ENCODE measurements around the gene MAPKAP1. TPM values are rescaled to one million over a fixed set of nuclear protein-coding genes. Genes with fewer than 3 reads are reported as not detected.

Gene MAPKAP1
- total RNA-seq, 1 donor from 2014 or later, result 49.6 TPM

DNA sequence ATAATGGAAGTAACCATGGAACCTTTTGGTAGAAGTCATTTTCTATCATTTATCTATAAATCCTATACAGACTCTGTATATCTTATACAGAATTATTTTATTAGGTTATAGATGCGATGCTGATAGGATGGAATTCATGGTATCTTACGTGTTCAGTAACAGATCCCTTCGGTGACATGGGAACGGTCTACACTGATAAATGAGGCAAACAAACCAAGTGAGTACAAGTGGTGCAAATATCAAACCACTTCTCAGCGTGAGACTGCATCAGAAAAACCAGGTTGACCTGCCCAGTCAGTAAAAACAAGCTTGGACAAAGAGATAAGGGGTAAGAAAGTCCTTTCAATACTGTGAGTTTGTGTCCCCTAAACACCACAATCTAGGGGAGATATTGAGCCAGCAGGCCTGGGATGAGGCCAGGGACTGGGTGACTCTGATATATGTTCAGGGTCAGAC is 229.9 kb downstream of the MAPKAP1 start:
- Histone ChIP-seq H3K9me3 (no peaks in the 10 kb centered on the region), H3K27me3 (no peaks in the 10 kb centered on the region), H3K4me3 (no peak overlapping the region), H3K36me3 (peaks cover 10 to 13% of the 10 kb centered on the region in 2 donors), H3K4me1 (peaks cover 0 to 5% of the 10 kb centered on the region in 2 donors), H3K27ac (no peak overlapping the region)
- TF ChIP-seq, protein P1, sequence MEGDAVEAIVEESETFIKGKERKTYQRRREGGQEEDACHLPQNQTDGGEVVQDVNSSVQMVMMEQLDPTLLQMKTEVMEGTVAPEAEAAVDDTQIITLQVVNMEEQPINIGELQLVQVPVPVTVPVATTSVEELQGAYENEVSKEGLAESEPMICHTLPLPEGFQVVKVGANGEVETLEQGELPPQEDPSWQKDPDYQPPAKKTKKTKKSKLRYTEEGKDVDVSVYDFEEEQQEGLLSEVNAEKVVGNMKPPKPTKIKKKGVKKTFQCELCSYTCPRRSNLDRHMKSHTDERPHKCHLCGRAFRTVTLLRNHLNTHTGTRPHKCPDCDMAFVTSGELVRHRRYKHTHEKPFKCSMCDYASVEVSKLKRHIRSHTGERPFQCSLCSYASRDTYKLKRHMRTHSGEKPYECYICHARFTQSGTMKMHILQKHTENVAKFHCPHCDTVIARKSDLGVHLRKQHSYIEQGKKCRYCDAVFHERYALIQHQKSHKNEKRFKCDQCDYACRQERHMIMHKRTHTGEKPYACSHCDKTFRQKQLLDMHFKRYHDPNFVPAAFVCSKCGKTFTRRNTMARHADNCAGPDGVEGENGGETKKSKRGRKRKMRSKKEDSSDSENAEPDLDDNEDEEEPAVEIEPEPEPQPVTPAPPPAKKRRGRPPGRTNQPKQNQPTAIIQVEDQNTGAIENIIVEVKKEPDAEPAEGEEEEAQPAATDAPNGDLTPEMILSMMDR (IDR thresholded peaks at IDR 0.05), result no peak
- intact Hi-C loops (cut with DNase I), result no loop called here
- no peak for DNase-seq (ENCODE audit: low spot score in 2 of 2)

DNA sequence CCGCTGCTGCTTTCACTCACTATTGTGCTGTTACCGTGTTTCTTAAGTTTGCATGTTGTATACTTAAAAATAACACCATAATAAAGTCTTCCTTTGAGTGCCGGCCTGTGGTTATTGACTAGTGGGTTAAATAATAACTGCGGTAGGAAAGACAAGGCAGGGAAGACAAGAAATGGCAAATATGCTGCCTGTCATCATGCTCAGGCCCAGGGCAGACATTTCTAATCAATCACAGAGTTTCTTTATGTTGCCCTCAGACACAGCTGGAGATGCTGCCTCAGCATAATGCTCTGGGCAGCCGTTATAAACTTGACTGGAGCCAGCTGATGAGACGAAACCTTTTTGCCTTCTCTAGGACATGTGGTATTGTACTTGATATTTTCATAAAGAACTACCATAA is 230.4 kb downstream of the MAPKAP1 start:
- TF ChIP-seq, protein P1 (IDR thresholded peaks at IDR 0.05), result no peak
- no peak for DNase-seq (ENCODE audit: low spot score in 2 of 2)
- Histone ChIP-seq H3K9me3 (no peaks in the 10 kb centered on the region), H3K4me3 (no peak overlapping the region), H3K36me3 (peaks cover 10 to 13% of the 10 kb centered on the region in 2 donors), H3K27ac (no peak overlapping the region), H3K27me3 (no peaks in the 10 kb centered on the region), H3K4me1 (peaks cover 0 to 5% of the 10 kb centered on the region in 2 donors)
- intact Hi-C loops (cut with DNase I), result no loop called here

DNA sequence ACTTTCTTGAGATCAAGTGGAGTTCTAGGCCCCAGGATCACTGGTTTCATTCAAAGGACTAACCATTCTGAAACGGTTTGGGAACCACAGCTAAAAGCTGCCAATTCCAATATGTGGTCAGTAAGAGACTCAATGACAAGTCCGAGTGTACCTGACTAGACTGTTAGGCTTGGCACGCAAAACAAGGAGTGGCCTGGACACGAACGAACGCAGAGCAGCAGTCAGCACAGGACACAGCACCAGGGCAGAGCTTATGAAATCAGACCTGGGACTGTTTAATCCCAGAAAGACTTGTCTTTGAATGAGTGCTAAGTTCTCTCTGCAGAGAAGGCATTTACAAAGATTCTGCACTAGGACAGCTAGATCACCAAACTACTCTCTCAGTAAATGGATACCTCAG is 231.6 kb downstream of the MAPKAP1 start:
- intact Hi-C loops (cut with DNase I), result no loop called here
- Histone ChIP-seq H3K27ac (no peak overlapping the region), H3K9me3 (no peaks in the 10 kb centered on the region), H3K4me1 (peaks cover 0 to 5% of the 10 kb centered on the region in 2 donors), H3K27me3 (no peaks in the 10 kb centered on the region), H3K36me3 (peaks cover 6 to 16% of the 10 kb centered on the region in 2 donors), H3K4me3 (no peak overlapping the region)
- DNase-seq (ENCODE audit: low spot score in 2 of 2), result no peak
- TF ChIP-seq, protein P1 (IDR thresholded peaks at IDR 0.05), result no peak

DNA sequence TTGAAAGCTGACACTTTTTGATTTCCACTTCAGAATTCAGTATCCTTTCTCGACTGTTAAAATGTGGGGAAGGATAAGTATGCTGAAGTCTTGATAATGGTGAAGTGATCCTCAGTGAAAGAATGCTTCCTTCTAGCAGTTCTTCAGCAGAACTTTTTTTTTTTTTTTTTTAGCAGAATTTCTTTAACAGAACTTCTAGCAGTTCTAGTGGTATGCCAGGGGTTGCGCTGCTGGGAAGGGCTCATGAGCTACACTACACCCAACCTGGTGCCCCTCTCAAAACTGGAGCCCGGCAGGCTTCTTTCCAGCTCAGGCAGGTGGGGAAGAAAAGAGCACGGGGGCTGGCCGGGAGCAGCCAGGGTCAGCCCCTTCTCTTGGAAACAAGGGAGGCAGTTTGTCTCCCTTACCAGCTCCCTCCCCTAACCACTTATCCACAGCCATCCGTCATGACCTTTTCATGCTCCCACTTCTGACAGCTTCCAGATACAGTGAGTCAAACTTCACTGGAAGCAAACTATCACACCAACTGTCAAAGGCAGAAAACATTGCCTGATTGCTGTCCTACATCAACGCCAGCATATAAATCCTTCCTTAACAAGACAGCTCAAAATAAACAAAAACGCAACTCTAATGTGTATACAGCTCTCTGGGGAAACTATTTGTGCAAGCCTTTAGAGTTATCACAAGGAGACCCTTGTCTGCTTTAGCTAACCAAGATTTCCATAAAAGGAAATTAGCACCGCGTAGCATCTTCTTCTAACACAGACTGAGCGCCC is 233.9 kb downstream of the MAPKAP1 start:
- Histone ChIP-seq H3K27ac (peak overlapping the region in 1 of 2 donors; percentile 22), H3K36me3 (peaks cover 0 to 11% of the 10 kb centered on the region in 2 donors), H3K4me1 (peaks cover 0 to 5% of the 10 kb centered on the region in 2 donors), H3K27me3 (no peaks in the 10 kb centered on the region), H3K9me3 (no peaks in the 10 kb centered on the region), H3K4me3 (no peak overlapping the region)
- TF ChIP-seq, protein P1 (IDR thresholded peaks at IDR 0.05), result no peak
- DNase-seq (ENCODE audit: low spot score in 2 of 2), result no peak
- intact Hi-C loops (cut with DNase I), result no loop called here

DNA sequence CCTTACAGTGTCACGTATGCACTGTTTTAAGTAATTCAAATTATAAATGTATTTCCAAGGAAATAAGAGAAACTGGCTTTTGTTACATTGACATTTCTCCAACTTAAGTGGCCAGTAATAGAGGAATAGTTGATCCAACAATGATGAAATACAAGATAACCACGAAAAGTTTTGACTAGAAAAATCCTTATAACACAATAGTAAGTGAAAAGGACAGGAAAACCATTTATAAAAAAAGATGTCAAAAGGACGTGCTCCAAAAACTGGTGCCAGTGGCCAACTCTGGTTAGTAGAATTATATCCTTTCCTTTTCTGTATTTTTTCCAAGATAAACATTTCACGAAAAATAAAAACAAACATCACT is 234.5 kb downstream of the MAPKAP1 start:
- Histone ChIP-seq H3K27me3 (no peaks in the 10 kb centered on the region), H3K36me3 (peaks cover 0 to 9% of the 10 kb centered on the region in 2 donors), H3K4me3 (no peak overlapping the region), H3K9me3 (no peaks in the 10 kb centered on the region), H3K27ac (peak overlapping the region in 1 of 2 donors; percentile 22), H3K4me1 (peaks cover 0 to 5% of the 10 kb centered on the region in 2 donors)
- intact Hi-C loops (cut with DNase I), result no loop called here
- TF ChIP-seq, protein P1 (IDR thresholded peaks at IDR 0.05), result no peak
- no peak for DNase-seq (ENCODE audit: low spot score in 2 of 2)

Measured in ascending aorta (tissue), 2 donors.